Measurements from ENCODE around the gene SYNM.

Gene SYNM

GRCh38 chr15:99125061-99125891, 20.4 kb downstream of the SYNM start:
- DNase-seq = no peak

- no peak for DNase-seq
Measured at GRCh38 chr15:99126131-99126588, 21.3 kb downstream of the SYNM start.

DNA sequence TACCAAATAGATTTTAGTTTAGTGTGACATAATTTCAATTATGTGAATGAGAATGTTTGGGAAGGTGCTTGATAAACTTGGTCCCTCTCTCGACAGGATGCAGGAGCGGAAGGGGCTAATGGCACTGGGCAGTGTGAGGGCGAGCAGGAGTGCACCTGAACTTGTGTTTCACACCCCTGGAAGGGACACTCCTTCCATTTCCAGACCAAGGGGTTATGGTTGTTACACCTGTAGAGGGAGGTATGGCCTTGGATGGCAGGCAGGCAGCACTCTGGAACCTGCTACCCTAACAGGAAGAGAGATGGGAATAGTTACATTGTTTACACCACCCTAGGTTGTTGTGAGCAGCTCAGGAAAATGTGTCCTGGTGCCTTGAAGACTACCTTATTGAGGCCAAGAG, 22.1 kb downstream of the SYNM start:
- no peak for DNase-seq

DNA sequence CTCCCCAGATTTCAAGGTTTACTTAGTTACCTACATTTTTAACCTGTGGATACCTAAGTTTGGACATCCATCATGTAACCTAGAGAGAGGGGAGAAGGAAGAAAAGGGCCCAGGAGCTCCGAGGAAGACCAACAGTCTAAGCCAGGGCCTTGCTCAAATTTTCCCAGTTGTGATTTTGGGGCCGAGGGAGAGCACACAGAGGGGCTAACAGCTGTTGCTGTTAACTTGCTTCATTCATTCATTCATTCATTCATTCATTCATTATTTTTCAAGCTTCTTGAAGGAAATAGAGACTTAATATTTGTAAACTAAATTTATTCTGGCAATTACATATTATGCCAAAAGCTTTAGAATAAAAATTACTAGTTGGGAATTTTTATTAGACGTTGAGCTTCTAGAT, 22.9 kb downstream of the SYNM start:
- no peak for DNase-seq

GRCh38 chr15:99128411-99128810, 23.5 kb downstream of the SYNM start:
- no peak for DNase-seq

DNA sequence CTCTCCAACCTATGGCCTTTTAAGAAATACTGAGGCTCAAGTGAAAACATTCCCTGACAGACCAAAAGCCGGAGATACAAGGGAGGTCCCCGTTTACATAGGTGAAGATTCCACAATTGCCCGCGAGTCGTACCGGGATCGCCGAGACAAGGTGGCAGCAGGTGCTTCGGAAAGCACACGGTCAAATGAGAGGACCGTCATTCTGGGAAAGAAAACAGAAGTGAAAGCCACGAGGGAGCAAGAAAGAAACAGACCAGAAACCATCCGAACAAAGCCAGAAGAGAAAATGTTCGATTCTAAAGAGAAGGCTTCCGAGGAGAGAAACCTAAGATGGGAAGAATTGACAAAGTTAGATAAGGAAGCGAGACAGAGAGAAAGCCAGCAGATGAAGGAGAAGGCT, 24.8 kb downstream of the SYNM start:
- DNase-seq = no peak

DNA sequence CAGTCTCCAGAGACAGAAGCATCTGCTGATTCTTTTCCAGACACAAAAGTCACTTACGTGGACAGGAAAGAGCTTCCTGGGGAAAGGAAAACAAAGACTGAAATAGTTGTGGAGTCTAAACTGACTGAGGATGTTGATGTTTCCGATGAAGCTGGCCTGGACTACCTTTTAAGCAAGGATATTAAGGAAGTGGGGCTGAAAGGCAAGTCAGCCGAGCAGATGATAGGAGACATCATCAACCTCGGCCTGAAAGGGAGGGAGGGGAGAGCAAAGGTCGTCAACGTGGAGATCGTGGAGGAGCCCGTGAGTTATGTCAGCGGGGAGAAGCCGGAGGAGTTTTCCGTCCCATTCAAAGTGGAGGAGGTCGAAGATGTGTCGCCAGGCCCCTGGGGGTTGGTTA, 25.4 kb downstream of the SYNM start:
- no peak for DNase-seq

DNA sequence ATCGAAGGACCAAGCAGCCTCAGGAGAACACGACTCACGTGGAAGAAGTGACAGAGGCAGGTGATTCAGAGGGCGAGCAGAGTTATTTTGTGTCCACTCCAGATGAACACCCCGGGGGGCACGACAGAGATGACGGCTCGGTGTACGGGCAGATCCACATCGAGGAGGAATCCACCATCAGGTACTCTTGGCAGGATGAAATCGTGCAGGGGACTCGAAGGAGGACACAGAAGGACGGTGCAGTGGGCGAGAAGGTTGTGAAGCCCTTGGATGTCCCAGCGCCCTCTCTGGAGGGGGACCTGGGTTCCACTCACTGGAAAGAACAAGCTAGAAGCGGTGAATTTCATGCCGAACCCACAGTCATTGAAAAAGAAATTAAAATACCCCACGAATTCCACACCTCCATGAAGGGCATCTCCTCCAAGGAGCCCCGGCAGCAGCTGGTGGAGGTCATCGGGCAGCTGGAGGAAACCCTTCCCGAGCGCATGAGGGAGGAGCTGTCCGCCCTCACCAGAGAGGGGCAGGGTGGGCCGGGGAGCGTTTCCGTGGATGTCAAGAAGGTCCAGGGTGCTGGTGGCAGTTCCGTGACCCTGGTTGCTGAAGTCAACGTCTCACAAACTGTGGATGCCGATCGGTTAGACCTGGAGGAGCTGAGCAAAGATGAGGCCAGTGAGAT, 26.0 kb downstream of the SYNM start:
- no peak for DNase-seq

- no peak for DNase-seq
Measured at GRCh38 chr15:99131441-99132023, 26.7 kb downstream of the SYNM start.

GRCh38 chr15:99132122-99132521, 27.2 kb downstream of the SYNM start:
- DNase-seq = no peak

DNA sequence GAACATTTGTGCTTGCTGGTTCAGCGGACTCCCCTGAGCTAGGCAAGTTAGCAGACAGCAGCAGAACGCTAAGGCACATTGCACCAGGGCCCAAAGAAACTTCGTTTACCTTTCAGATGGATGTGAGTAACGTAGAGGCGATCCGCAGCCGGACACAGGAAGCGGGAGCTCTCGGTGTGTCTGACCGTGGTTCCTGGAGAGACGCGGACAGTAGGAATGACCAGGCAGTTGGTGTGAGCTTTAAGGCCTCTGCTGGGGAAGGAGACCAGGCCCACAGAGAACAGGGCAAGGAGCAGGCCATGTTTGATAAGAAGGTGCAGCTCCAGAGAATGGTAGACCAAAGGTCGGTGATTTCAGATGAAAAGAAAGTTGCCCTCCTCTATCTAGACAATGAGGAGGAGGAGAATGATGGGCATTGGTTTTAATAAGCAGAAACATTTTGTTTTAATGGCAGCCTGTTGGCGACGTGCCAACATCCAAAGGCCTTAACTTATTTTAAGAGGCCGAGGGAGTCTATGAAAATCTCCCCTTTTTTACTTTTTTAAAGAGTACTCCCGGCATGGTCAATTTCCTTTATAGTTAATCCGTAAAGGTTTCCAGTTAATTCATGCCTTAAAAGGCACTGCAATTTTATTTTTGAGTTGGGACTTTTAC, 27.9 kb downstream of the SYNM start:
- no peak for DNase-seq

DNA sequence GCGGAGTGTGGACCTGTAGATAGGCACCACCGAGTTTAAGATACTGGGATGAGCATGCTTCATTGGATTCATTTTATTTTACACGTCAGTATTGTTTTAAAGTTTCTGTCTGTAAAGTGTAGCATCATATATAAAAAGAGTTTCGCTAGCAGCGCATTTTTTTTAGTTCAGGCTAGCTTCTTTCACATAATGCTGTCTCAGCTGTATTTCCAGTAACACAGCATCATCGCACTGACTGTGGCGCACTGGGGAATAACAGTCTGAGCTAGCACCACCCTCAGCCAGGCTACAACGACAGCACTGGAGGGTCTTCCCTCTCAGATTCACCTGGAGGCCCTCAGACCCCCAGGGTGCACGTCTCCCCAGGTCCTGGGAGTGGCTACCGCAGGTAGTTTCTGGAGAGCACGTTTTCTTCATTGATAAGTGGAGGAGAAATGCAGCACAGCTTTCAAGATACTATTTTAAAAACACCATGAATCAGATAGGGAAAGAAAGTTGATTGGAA, 29.5 kb downstream of the SYNM start:
- no peak for DNase-seq

GRCh38 chr15:99135194-99135593, 30.3 kb downstream of the SYNM start:
- no peak for DNase-seq

- DNase-seq = no peak
Measured at GRCh38 chr15:99137111-99137546, 32.2 kb downstream of the SYNM start.

DNA sequence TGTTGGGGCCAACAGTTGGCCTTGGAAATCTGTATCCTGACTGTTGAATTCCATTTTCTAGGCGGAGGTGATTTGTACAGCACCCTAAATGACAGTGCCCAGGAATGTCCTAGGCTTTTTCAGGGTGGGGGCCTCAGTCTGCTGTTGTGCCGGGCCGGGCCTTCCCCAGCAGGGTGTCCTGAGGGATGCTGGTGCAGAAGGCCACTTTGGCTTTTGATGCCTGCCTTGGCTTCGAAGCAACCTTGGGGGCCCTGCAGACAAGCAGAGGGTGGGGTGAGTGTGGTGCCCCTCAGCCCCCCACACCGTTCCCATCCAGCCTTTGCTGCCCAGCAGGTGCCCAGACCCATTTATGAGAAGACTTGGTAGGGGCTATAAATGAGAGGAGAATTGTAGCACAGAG, 33.0 kb downstream of the SYNM start:
- no peak for DNase-seq

- no peak for DNase-seq
Measured at GRCh38 chr15:99138491-99138982, 33.7 kb downstream of the SYNM start.

- DNase-seq = no peak
Measured at GRCh38 chr15:99139276-99139675, 34.4 kb downstream of the SYNM start.

DNA sequence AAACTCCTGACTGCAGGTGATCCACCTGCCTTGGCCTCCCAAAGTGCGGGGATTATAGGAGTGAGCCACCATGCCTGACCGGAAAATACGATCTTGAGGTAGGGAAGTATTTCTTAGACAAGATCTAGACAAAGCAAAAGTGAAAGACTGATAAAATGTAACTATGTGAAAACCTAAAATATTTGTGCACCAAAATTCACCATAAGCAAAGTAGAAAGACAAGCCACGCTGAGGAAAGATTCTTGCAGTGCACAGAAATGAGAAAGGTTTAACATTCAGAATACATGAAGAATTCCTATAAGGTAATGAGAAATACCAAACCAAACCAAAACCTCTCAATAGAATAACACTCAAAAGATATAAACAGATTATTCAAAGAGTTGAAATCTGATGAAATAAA, 35.7 kb downstream of the SYNM start:
- DNase-seq = no peak

DNA sequence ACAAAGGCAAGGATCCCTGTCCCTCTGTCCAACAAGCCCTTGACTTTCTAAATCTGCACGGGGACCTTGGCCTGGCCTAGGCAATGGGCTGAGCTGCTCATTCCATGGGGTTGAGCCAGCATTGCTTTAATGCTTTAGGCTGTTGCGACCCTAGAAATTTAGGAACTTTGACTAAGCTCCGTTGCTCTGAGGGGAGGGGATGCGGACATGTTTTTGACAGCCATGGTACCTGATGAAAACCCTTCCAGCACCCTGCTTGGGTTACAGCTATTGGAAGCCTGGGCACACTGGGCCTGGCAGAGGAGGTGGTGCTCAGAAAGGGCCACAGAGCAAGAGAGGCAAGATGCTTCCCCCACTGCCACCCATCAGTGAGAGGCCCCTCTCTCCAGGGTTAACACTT, 37.1 kb downstream of the SYNM start:
- DNase-seq = no peak

GRCh38 chr15:99142562-99142961, 37.7 kb downstream of the SYNM start:
- no peak for DNase-seq

- DNase-seq = no peak
Measured at GRCh38 chr15:99143242-99143641, 38.4 kb downstream of the SYNM start.

DNA sequence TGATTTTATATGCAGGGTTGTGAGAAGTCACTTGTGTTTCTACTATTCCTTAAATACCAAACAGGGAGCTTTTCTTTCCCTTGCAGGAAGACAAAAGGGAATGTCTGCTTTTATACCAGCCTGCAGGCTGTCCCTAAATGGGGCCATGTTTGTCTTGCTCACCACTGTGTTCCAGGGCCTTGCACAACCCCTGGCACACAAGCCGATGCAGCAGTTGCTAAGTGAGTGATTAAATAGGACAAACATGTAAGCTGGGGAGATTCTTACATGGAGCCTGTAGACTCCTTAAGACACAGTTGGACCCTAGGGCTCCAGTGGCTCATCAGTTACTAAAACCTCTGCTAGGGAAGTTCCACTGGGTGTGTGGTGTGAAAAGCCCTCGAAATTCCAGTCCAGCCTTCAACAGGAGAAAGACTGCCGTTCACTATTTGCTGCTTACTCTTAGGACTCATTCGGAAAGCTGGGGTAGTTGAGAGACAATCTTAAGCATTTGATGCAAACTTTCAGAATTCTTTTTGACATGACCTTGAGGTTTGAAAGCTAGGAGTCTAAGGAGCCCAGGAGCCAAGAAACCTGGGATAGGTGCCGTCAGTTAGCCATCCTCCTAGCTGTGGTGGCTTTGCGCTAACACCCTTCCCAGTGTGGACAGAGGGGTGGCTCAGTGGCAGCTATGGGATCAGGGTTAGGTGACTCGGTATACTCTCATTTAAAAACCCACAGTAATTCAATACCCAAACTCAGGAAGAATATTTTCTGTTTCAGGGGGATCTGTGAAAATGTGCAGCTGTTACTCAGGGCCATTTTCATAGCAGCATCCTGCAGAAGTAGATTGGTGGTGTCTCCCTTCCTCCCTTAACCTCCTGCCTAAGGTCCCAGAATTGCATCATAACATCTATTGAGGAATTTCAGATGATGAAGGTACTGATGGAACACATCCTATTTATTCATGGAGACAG, 39.1 kb downstream of the SYNM start:
- DNase-seq = no peak

All from T1000 (cell line).